Astrocyte of the spinal cord (primary cell): ENCODE measurements around the gene TMIE.

Experiments used
- DNase-seq: peaks from one replicate; pipeline ENCODE4 v3.0.0; 2011; ENCODE audit warnings: low read depth, low spot score
- H3K4me3 ChIP-seq: 2 replicates; pipeline ENCODE4 v1.5.1; 2011; ENCODE audit warnings: low read depth, mild to moderate bottlenecking, low read length, moderate library complexity
- in situ Hi-C: cut with HindIII; loops from 2 replicates; pipeline ENCODE4 v1.10.0; 2017; ENCODE audit warnings: low sequenced_read_pairs
- TF ChIP-seq, protein P1 (sequence below): IDR thresholded peaks from 2 replicates; pipeline ENCODE4 v1.5.1; 2012; ENCODE audit warnings: low read depth, mild to moderate bottlenecking, low read length, inconsistent platforms

The TMIE gene

DNA sequence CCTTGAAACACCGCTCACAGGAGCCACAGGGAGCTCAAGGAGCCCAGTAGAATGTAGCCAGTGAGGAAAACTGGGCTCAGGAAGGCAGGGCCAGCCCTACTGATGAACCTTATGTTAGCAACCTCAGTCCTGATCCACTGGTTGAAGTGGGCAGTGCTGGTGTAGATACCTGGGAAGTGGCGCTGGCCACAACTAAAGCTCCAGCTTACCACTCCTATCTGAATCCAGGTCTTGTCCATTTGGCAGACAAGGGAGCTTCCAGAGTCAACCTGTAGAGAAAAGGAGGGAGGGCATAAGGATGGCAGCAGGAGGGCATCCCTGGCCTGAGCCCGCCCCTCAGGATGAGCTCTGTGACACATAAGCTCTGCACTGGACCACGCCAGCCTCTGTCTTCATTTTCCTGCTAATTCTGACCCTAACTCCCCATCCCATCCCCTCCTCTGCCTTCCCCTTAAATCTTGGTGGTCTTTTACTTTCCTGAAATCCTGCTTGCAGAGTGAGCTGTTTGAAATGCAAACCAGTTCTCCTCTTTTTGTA, 18.6 kb downstream of the TMIE start:
- no peak overlapping the region for H3K4me3 ChIP-seq
- in situ Hi-C loops = no loop called here
- no peak for DNase-seq
- TF ChIP-seq, protein P1, sequence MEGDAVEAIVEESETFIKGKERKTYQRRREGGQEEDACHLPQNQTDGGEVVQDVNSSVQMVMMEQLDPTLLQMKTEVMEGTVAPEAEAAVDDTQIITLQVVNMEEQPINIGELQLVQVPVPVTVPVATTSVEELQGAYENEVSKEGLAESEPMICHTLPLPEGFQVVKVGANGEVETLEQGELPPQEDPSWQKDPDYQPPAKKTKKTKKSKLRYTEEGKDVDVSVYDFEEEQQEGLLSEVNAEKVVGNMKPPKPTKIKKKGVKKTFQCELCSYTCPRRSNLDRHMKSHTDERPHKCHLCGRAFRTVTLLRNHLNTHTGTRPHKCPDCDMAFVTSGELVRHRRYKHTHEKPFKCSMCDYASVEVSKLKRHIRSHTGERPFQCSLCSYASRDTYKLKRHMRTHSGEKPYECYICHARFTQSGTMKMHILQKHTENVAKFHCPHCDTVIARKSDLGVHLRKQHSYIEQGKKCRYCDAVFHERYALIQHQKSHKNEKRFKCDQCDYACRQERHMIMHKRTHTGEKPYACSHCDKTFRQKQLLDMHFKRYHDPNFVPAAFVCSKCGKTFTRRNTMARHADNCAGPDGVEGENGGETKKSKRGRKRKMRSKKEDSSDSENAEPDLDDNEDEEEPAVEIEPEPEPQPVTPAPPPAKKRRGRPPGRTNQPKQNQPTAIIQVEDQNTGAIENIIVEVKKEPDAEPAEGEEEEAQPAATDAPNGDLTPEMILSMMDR = no peak

DNA sequence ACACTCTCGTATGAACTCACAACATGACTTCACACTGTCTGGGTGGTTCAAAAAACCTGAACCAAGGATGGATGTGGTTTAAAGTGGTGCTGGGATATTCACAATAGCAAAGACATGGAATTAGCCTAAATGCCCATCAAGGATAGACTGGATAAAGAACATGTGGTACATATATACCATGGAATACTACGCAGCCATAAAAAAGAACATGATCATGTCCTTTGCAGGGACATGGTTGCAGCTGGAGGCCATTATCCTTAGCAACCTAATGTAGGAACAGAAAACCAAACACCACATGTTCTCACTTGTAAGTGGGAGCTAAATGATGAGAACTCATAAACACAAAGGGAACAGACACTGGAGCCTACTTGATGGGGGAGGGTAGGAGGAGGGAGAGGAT, 19.8 kb downstream of the TMIE start:
- no peak for DNase-seq
- H3K4me3 ChIP-seq = no peak overlapping the region
- in situ Hi-C loops = no loop called here
- TF ChIP-seq, protein P1 = no peak

DNA sequence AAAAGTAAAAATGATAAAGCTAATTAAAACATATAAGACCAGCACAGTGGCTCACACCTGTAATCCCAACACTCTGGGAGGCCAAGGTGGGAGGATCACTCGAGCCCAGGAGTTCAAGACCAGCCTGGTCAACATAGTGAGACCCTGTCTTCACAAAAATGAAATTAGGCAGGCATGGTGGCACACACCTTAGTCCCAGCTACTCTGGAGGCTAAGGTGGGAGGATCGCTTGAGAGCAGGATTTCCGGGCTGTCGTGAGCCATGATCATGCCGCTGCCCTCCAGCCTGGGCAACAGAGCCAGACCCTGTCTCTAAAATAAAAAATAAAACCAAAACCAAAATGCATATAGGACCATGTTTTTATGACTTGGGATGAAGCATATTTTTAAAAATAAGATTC, 21.3 kb downstream of the TMIE start:
- H3K4me3 ChIP-seq = no peak overlapping the region
- TF ChIP-seq, protein P1 = no peak
- no peak for DNase-seq
- in situ Hi-C loops = no loop called here

DNA sequence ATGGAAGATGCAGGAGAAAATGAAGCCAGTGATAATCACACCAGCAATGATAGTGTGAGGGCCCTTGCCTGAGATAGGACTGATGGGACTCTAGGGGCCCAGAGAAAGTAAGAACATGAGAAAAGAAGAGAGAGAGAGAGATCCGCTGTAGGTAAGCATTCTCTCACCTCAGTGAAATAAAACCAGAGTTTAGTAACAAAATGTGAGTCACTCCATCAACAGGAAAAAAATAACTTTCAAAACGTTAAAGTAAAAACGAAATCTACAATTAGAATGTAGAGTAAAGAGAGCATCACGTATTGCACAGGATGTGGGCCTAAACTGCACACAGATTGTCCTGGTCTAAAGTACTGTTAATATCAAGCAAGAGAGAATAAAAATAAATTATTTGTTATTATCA, 23.2 kb downstream of the TMIE start:
- in situ Hi-C loops = no loop called here
- TF ChIP-seq, protein P1 = no peak
- no peak for DNase-seq
- H3K4me3 ChIP-seq = no peak overlapping the region

DNA sequence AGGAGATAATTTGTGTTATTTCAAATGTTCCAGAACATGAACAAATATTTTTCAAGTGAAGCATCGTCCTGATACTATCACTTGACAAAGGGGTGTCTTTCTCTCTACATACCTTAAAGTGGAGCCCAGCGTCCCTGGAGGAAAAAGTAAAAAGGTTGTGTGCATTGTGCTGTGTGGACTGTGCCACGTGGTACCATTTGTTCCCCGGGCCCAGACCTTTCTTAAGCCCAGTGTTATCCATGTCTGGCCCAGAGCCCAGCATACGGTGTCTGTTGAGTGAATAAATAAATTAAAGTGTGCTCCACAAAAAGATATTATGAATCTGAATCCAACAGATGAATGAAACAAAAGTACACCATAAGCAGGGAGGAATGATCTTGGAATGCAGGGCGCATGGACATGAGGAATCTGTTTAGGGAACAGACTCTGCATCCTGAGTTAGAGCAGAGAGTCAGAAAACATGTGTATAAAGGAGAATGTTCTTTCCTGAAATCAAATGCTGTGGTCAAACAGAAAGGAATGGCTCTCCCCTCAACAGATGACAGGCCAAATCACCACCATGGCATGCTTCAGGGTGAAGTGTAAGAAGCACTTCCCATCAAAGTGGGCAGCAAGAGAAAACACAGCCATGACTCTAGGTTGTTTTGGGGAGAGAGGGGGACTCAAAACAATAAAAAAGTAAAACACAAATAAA, 24.6 kb downstream of the TMIE start:
- peak; percentile 7 for DNase-seq
- TF ChIP-seq, protein P1 = no peak
- in situ Hi-C loops = no loop called here
- H3K4me3 ChIP-seq = no peak overlapping the region

DNA sequence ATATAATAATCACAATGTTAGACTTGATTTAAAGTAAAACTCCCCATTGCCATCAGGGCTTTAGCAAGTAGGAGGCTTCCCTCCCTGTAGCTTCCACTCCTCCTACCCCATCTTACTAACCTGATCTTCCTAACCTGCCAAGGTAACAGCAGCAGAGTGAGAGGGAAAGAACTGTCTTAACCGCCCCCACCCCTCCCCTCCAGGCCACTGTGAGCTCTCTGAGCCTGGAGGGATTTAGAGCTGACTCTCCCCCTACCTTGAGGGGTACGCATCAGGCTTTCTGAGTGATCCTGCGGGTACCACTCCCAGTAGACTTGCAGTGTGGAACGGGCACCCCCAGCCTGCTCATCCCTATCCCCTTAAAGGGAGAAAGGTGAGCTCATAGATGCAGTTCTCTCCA, 27.8 kb downstream of the TMIE start:
- TF ChIP-seq, protein P1 = no peak
- in situ Hi-C loops = no loop called here
- no peak for DNase-seq
- H3K4me3 ChIP-seq = no peak overlapping the region
